ENCODE data around the gene SOCS6.
"Not testable (repeated sequence)": the region's sequence is repeated elsewhere in the genome, so short reads cannot be mapped to it uniquely, and the experiment has no call there.

SOCS6 gene

GRCh38 chr18:70362258-70362657, 73.4 kb downstream of the SOCS6 start:
- DNase-seq = no peak

- no peak for DNase-seq
These were observed 75.0 kb downstream of the SOCS6 start for GRCh38 chr18:70363861-70364260.

- DNase-seq = no peak
These were observed 76.5 kb downstream of the SOCS6 start for GRCh38 chr18:70365361-70365760.

- no peak for DNase-seq
These were observed 77.3 kb downstream of the SOCS6 start for GRCh38 chr18:70366174-70366573.

- DNase-seq = no peak
These were observed 77.8 kb downstream of the SOCS6 start for GRCh38 chr18:70366670-70367069.

- DNase-seq = not testable (repeated sequence)
These were observed 78.5 kb downstream of the SOCS6 start for GRCh38 chr18:70367344-70367743.

- no peak for DNase-seq
These were observed 80.1 kb downstream of the SOCS6 start for GRCh38 chr18:70368903-70369302.

GRCh38 chr18:70370762-70371733, 82.2 kb downstream of the SOCS6 start:
- DNase-seq = no peak

GRCh38 chr18:70371908-70372307, 83.1 kb downstream of the SOCS6 start:
- DNase-seq = no peak

- DNase-seq = no peak
These were observed 83.7 kb downstream of the SOCS6 start for GRCh38 chr18:70372450-70373041.

- peak; percentile 26 for DNase-seq
These were observed 84.2 kb downstream of the SOCS6 start for GRCh38 chr18:70373042-70373519.

- DNase-seq = no peak
These were observed 85.3 kb downstream of the SOCS6 start for GRCh38 chr18:70374154-70374553.

GRCh38 chr18:70376137-70376913, 87.5 kb downstream of the SOCS6 start:
- DNase-seq = no peak

GRCh38 chr18:70376914-70377258, 88.0 kb downstream of the SOCS6 start:
- no peak for DNase-seq

- DNase-seq = no peak
These were observed 88.5 kb downstream of the SOCS6 start for GRCh38 chr18:70377317-70377799.

- no peak for DNase-seq
These were observed 89.2 kb downstream of the SOCS6 start for GRCh38 chr18:70377857-70378701.
